IPS DF 6.9 (cell line): ENCODE data around the gene PHACTR4.
"Not testable (repeated sequence)": the region's sequence is repeated elsewhere in the genome, so short reads cannot be mapped to it uniquely, and the experiment has no call there.

ENCODE experiments used
- DNase-seq: peaks from one replicate; pipeline ENCODE4 v3.0.0-alpha.2; 2013; ENCODE audit warnings: low read depth, low spot score
- H3K27ac ChIP-seq: one replicate; pipeline ENCODE4 v1.5.1; 2013; ENCODE audit warnings: low read length, control low read depth
- H3K27me3 ChIP-seq: 2 replicates; pipeline ENCODE4 v1.6.1; 2013; ENCODE audit warnings: mild to moderate bottlenecking, low read length; ENCODE audit not compliant: control insufficient read depth, insufficient read depth
- H3K36me3 ChIP-seq: 2 replicates; pipeline ENCODE4 v1.6.1; 2013; ENCODE audit warnings: low read length; ENCODE audit not compliant: control insufficient read depth, insufficient read depth
- H3K4me1 ChIP-seq: 2 replicates; pipeline ENCODE4 v1.6.1; 2013; ENCODE audit warnings: low read length; ENCODE audit not compliant: control insufficient read depth, insufficient read depth
- H3K4me3 ChIP-seq: 2 replicates; pipeline ENCODE4 v1.5.1; 2013; ENCODE audit warnings: mild to moderate bottlenecking, low read length
- H3K9me3 ChIP-seq: 2 replicates; pipeline ENCODE4 v1.6.1; 2013; ENCODE audit warnings: low read length, inconsistent platforms; ENCODE audit not compliant: control insufficient read depth, insufficient read depth
- WGBS: extraction: QIAGEN DNeasy Blood & Tissue Kit; methylation state at CpG from one replicate; pipeline ENCODE4 v1.1.7; 2013; ENCODE audit warnings: mixed read lengths, missing lambda C conversion rate; ENCODE audit not compliant: insufficient read length, insufficient coverage; 5-methylcytosine and 5-hydroxymethylcytosine counted together

The PHACTR4 gene

DNA sequence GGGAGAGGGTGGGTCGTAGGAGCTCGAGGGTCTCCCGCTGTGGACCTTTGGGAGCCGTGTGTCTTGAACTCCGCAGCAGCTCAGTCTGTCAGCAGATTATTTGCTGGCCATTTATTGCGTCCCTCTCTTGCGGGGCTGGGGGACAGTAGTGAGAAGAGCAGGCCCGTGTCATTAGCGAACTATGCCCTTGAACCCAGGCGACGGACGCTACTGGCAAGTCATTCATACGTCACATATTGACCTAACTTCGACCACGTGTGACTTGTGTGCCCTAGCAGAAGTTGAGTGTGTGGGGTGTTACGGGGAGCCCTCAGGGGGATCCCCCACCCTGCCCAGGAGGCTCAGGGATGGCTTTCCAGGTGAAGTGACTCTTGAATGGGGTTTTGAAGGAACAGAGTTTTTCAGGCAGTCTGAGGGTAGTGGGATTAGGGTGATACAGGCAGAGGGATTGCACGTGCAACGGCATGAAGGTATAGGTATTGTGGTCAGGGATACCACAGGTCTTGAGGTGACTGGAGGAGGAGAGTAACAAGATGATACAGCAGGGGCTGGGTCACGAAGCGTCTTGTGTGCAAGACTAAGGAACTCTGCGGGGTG, 149.3 kb downstream of the PHACTR4 start:
- no peaks in the 10 kb centered on the region for H3K36me3 ChIP-seq
- H3K27ac ChIP-seq, result no peak overlapping the region
- H3K4me1 ChIP-seq, result peaks cover 11% of the 10 kb centered on the region
- H3K9me3 ChIP-seq, result no peaks in the 10 kb centered on the region
- peak overlapping the region; percentile 69; the same call in 1 of the 2 replicates for H3K4me3 ChIP-seq
- WGBS, result no CpG with 5 or more reads among the region's 21 CpGs
- no peaks in the 10 kb centered on the region for H3K27me3 ChIP-seq
- no peak for DNase-seq

- no peaks in the 10 kb centered on the region for H3K36me3 ChIP-seq
Observed at GRCh38 chr1:28519946-28520725, 150.6 kb downstream of the PHACTR4 start.

GRCh38 chr1:28520796-28521195, 151.3 kb downstream of the PHACTR4 start:
- H3K4me1 ChIP-seq, result peaks cover 11% of the 10 kb centered on the region
- H3K4me3 ChIP-seq, H3K27me3 ChIP-seq, DNase-seq, H3K36me3 ChIP-seq, H3K27ac ChIP-seq, H3K9me3 ChIP-seq: not testable (repeated sequence)
- WGBS, result no CpG with 5 or more reads among the region's 12 CpGs

More at GRCh38 chr1:28519946-28520725, 150.6 kb downstream of the PHACTR4 start:
- Histone ChIP-seq H3K4me1 (peaks cover 11% of the 10 kb centered on the region), H3K4me3 (no peak overlapping the region), H3K27me3 (no peaks in the 10 kb centered on the region), H3K27ac (no peak overlapping the region), H3K9me3 (no peaks in the 10 kb centered on the region)
- DNase-seq, result no peak
- WGBS, result no CpG with 5 or more reads among the region's 10 CpGs

DNA sequence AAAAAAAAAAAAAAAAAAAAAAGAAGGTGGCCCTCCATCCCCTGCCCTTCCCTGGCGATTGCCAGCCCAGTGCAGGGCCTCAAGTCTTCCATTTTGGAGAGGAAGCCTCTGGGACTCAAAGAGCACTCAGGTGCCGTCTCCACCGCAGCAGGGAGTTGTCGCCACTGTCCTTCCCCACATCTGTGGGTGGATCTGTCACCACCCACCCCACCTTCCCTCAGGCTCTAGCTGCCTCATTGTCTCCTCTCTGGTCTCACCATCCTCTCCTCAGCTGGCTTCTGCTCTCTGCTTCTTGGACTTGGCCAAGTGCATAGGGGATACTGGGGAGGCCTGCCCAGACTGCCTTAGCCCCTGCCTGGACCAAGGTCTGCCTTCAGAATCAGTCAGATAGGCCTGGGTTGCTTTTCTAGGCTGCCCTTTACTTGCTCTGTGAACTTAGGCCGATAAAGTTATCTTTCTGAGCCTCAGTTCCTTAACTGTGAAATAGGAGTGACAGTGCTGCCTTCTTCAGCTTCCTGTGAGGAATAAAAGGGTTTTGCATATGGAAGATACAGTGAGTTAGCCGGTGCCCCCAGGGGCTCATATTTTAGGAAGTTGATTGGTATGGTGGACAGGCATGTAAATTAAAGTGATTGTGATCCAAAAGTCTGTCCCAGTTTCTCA, 152.1 kb downstream of the PHACTR4 start:
- no peak for DNase-seq
- no peaks in the 10 kb centered on the region for H3K36me3 ChIP-seq
- H3K27me3 ChIP-seq, result no peaks in the 10 kb centered on the region
- WGBS, result no CpG with 5 or more reads among the region's 6 CpGs
- H3K4me1 ChIP-seq, result peaks cover 11% of the 10 kb centered on the region
- no peak overlapping the region for H3K27ac ChIP-seq
- no peaks in the 10 kb centered on the region for H3K9me3 ChIP-seq
- H3K4me3 ChIP-seq, result no peak overlapping the region

DNA sequence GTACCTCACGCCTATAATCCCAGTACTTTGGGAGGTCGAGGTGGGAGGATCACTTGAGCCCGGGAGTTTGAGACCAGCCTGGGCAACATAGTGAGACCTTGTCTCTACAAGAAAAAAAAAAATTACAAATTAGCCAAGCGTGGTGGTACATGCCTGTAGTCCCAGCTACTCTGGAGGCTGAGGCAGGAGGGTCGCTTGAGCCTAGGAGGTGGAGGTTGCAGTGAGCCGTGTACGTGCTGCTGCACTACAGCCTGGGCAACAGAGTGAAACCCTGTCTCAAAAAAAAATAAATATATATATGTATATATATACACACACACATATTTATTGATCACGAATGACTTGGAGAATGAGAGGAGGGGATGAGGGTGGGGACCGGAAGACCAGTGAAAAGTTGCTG, 153.0 kb downstream of the PHACTR4 start:
- not testable (repeated sequence) for DNase-seq, H3K9me3 ChIP-seq, H3K27me3 ChIP-seq, H3K27ac ChIP-seq, H3K4me3 ChIP-seq, H3K36me3 ChIP-seq
- H3K4me1 ChIP-seq, result peaks cover 11% of the 10 kb centered on the region
- no CpG with 5 or more reads among the region's 9 CpGs for WGBS

GRCh38 chr1:28525002-28525642, 155.6 kb downstream of the PHACTR4 start:
- WGBS, result no CpG with 5 or more reads among the region's 10 CpGs
- not testable (repeated sequence) for H3K27me3 ChIP-seq, H3K27ac ChIP-seq, H3K36me3 ChIP-seq, H3K4me1 ChIP-seq, DNase-seq, H3K9me3 ChIP-seq, H3K4me3 ChIP-seq

GRCh38 chr1:28526886-28527285, 157.3 kb downstream of the PHACTR4 start:
- WGBS, result no CpG with 5 or more reads among the region's 9 CpGs
- H3K4me1 ChIP-seq, result peaks cover 2% of the 10 kb centered on the region; the same call in 1 of the 2 replicates
- H3K36me3 ChIP-seq, result peaks cover 7% of the 10 kb centered on the region; the same call in 1 of the 2 replicates
- H3K9me3 ChIP-seq, result no peaks in the 10 kb centered on the region
- no peaks in the 10 kb centered on the region for H3K27me3 ChIP-seq
- DNase-seq, result no peak
- H3K27ac ChIP-seq, result no peak overlapping the region
- no peak overlapping the region for H3K4me3 ChIP-seq

- H3K27me3 ChIP-seq, result no peaks in the 10 kb centered on the region
- no peaks in the 10 kb centered on the region for H3K9me3 ChIP-seq
- no CpG with 5 or more reads among the region's 31 CpGs for WGBS
- DNase-seq, result no peak
- peaks cover 23% of the 10 kb centered on the region for H3K36me3 ChIP-seq
- no peak overlapping the region for H3K27ac ChIP-seq
- H3K4me1 ChIP-seq, result no peaks in the 10 kb centered on the region
- no peak overlapping the region for H3K4me3 ChIP-seq
Observed at GRCh38 chr1:28530456-28530855, 160.9 kb downstream of the PHACTR4 start.

- no CpG with 5 or more reads among the region's 6 CpGs for WGBS
- H3K36me3 ChIP-seq, result peaks cover 45% of the 10 kb centered on the region
- no peak overlapping the region for H3K4me3 ChIP-seq
- H3K9me3 ChIP-seq, result no peaks in the 10 kb centered on the region
- no peak overlapping the region for H3K27ac ChIP-seq
- DNase-seq, result no peak
- no peaks in the 10 kb centered on the region for H3K27me3 ChIP-seq
- no peaks in the 10 kb centered on the region for H3K4me1 ChIP-seq
Observed at GRCh38 chr1:28534671-28535070, 165.1 kb downstream of the PHACTR4 start.

- no peaks in the 10 kb centered on the region for H3K27me3 ChIP-seq
- H3K4me1 ChIP-seq, result no peaks in the 10 kb centered on the region
- H3K27ac ChIP-seq, result no peak overlapping the region
- DNase-seq, result no peak
- H3K36me3 ChIP-seq, result peaks cover 45% of the 10 kb centered on the region
- WGBS, result no CpG with 5 or more reads among the region's 6 CpGs
- H3K9me3 ChIP-seq, result no peaks in the 10 kb centered on the region
- no peak overlapping the region for H3K4me3 ChIP-seq
Observed at GRCh38 chr1:28535180-28535579, 165.6 kb downstream of the PHACTR4 start.
